Stimulated activated CD8-positive, alpha-beta memory T cell treated with anti-CD3 and anti-CD28 coated beads, Interleukin-7, amount 100 ng/mL, for 4 hours (primary cell): Measurements from ENCODE around the gene USP1.

Source experiments
- DNase-seq, 2 donors: peaks; one replicate each; pipeline ENCODE4 v3.0.0-alpha.2; 2020; ENCODE audit warnings: low read depth in 2 of 2

Gene USP1

GRCh38 chr1:62436466-62437272, at the start of gene USP1:
Gene USP1 (plus strand): TSS chr1:62437049. CDS start chr1:62439868, 2,819 bp downstream.
- peak; percentile 95 to 98 for DNase-seq

GRCh38 chr1:62389531-62389930, 47.3 kb upstream of the USP1 start:
- no peak for DNase-seq

GRCh38 chr1:62390071-62390470, 46.8 kb upstream of the USP1 start:
- no peak for DNase-seq

- no peak for DNase-seq
These were observed 45.4 kb upstream of the USP1 start for GRCh38 chr1:62391369-62391971.

- no peak for DNase-seq
These were observed 43.9 kb upstream of the USP1 start for GRCh38 chr1:62392951-62393350.

GRCh38 chr1:62394646-62395045, 42.2 kb upstream of the USP1 start:
- no peak for DNase-seq

- DNase-seq = no peak
These were observed 41.6 kb upstream of the USP1 start for GRCh38 chr1:62395291-62395690.

GRCh38 chr1:62396871-62397270, 40.0 kb upstream of the USP1 start:
- no peak for DNase-seq

- DNase-seq = no peak
These were observed 39.5 kb upstream of the USP1 start for GRCh38 chr1:62397301-62397700.

- no peak for DNase-seq
These were observed 38.5 kb upstream of the USP1 start for GRCh38 chr1:62398377-62398776.

- no peak for DNase-seq
These were observed 35.7 kb upstream of the USP1 start for GRCh38 chr1:62401034-62401760.

- no peak for DNase-seq
These were observed 31.6 kb upstream of the USP1 start for GRCh38 chr1:62405247-62405646.

- DNase-seq = no peak
These were observed 30.3 kb upstream of the USP1 start for GRCh38 chr1:62406576-62406975.

GRCh38 chr1:62407398-62408009, 29.3 kb upstream of the USP1 start:
- no peak for DNase-seq

- no peak for DNase-seq
These were observed 21.2 kb upstream of the USP1 start for GRCh38 chr1:62415687-62416086.

- no peak for DNase-seq
These were observed 19.4 kb upstream of the USP1 start for GRCh38 chr1:62417351-62417999.

- DNase-seq = no peak
These were observed 16.6 kb upstream of the USP1 start for GRCh38 chr1:62420214-62420613.

GRCh38 chr1:62423580-62424242, 13.1 kb upstream of the USP1 start:
- no peak for DNase-seq

GRCh38 chr1:62424411-62424810, 12.4 kb upstream of the USP1 start:
- no peak for DNase-seq

GRCh38 chr1:62425041-62425440, 11.8 kb upstream of the USP1 start:
- no peak for DNase-seq

- DNase-seq = no peak
These were observed 10.6 kb upstream of the USP1 start for GRCh38 chr1:62426237-62426636.
